HuH-7 (cell line): Measurements from ENCODE around the gene S1PR4.

Experiments
- DNase-seq: peaks from one replicate; pipeline ENCODE4 v3.0.0; 2011; ENCODE audit warnings: low spot score

Gene S1PR4

GRCh38 chr19:3224346-3225168 lies 46.0 kb downstream of the S1PR4 start, which contains the start of gene CELF5:
Gene CELF5 (plus strand): TSS chr19:3224661. CDS start chr19:3224740, 79 bp downstream.
- DNase-seq, result peak; percentile 70

- no peak for DNase-seq
These were observed 46.6 kb downstream of the S1PR4 start for GRCh38 chr19:3225169-3225485.

- DNase-seq, result no peak
These were observed 47.1 kb downstream of the S1PR4 start for GRCh38 chr19:3225677-3226093.

GRCh38 chr19:3227054-3227626 lies 48.6 kb downstream of the S1PR4 start:
- no peak for DNase-seq

GRCh38 chr19:3229346-3229743 lies 50.8 kb downstream of the S1PR4 start:
- no peak for DNase-seq
